ENCODE measurements around the gene VPS29.
A peak's percentile ranks its signal among the peaks of the same experiment; 100 is the strongest.
"Not testable (repeated sequence)": the region's sequence is repeated elsewhere in the genome, so short reads cannot be mapped to it uniquely, and the experiment has no call there.

VPS29 gene

DNA sequence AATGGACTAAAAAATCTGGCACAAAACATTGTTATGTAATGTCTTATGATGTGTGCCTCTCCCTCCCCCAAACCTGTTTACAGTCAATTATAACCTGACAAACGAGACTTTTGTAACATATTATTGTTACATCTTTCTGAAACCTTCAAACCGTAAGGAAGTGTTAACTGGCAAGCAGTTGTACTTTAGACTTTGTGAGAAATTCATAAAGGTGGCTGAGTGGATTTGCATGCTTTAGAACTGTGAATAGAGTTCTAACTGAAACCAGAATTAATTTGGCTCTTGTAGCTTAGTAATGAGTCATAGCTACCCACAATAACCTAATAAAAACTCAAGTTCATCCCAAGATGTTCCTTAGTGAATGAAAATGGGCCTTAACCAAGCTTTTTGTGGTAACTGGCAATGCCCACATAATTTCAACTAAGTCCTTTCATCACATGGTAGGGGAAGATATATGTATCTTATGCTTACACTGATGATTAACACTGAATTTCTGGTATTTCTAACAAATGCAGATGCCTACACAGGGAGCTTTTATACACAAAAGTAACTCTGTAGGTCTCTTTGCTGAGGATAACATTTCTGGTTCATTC lies 29.9 kb upstream of the VPS29 start:
- Histone ChIP-seq H3K27ac (ENCODE audit: low read length) (no peak overlapping the region), H4K20me1 (ENCODE audit: insufficient read depth, low read length) (no peaks in the 10 kb centered on the region), H3K27me3 (ENCODE audit: insufficient read depth, low read length, poor library complexity) (no peaks in the 10 kb centered on the region), H3K4me3 (ENCODE audit: low read depth in 1 of 2, low read length in 2 of 2) (no peak overlapping the region), H3K79me2 (ENCODE audit: insufficient read depth, low read length) (no peaks in the 10 kb centered on the region), H3K4me1 (ENCODE audit: insufficient read depth, low read length) (no peaks in the 10 kb centered on the region), H3K4me2 (ENCODE audit: insufficient read depth, low read length) (no peak overlapping the region), H3K36me3 (ENCODE audit: insufficient read depth, low read length) (peaks cover 56% of the 10 kb centered on the region), H2AFZ (ENCODE audit: low read depth, low read length) (no peak overlapping the region), H3K9me3 (ENCODE audit: insufficient read depth, low read length, severe bottlenecking) (no peaks in the 10 kb centered on the region), H3K9ac (ENCODE audit: low read depth, low read length) (no peak overlapping the region)
- TF ChIP-seq, protein P1, sequence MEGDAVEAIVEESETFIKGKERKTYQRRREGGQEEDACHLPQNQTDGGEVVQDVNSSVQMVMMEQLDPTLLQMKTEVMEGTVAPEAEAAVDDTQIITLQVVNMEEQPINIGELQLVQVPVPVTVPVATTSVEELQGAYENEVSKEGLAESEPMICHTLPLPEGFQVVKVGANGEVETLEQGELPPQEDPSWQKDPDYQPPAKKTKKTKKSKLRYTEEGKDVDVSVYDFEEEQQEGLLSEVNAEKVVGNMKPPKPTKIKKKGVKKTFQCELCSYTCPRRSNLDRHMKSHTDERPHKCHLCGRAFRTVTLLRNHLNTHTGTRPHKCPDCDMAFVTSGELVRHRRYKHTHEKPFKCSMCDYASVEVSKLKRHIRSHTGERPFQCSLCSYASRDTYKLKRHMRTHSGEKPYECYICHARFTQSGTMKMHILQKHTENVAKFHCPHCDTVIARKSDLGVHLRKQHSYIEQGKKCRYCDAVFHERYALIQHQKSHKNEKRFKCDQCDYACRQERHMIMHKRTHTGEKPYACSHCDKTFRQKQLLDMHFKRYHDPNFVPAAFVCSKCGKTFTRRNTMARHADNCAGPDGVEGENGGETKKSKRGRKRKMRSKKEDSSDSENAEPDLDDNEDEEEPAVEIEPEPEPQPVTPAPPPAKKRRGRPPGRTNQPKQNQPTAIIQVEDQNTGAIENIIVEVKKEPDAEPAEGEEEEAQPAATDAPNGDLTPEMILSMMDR (IDR thresholded peaks at IDR 0.05; ENCODE audit: borderline replicate concordance, extremely low read depth, low read length, poor library complexity, severe bottlenecking) = no peak
- TF ChIP-seq EZH2 (IDR thresholded peaks at IDR 0.05; ENCODE audit: borderline replicate concordance, low read depth, low read length, severe bottlenecking) = no peak
- ATAC-seq (ENCODE audit: insufficient read depth, low read depth) (no peak; the same call in 2 of the 3 replicates), DNase-seq (no peak)

DNA sequence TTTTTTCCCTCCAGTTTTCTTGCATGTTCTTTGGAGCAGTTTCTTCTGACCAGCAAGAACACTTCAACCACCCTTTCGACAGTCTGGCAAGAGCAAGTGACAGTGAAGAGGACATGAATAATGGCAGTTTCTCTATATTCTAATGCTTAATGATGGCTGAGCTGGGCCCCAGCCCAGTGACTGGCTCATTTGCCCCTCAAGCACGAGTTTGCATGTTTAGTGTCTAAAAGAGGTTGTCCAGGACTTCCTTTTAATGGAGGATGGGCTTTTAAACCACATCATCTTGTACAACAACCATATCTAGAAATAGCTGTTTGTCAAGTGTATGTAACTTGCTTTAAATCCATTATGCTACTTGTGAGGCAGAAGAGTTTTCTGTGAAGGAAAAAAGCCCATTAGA lies 28.6 kb upstream of the VPS29 start:
- Histone ChIP-seq H3K27me3 (ENCODE audit: insufficient read depth, low read length, poor library complexity) (no peaks in the 10 kb centered on the region), H4K20me1 (ENCODE audit: insufficient read depth, low read length) (no peaks in the 10 kb centered on the region), H2AFZ (ENCODE audit: low read depth, low read length) (no peak overlapping the region), H3K9ac (ENCODE audit: low read depth, low read length) (no peak overlapping the region), H3K36me3 (ENCODE audit: insufficient read depth, low read length) (peaks cover 43% of the 10 kb centered on the region), H3K4me2 (ENCODE audit: insufficient read depth, low read length) (no peak overlapping the region), H3K27ac (ENCODE audit: low read length) (no peak overlapping the region), H3K4me1 (ENCODE audit: insufficient read depth, low read length) (no peaks in the 10 kb centered on the region), H3K79me2 (ENCODE audit: insufficient read depth, low read length) (no peaks in the 10 kb centered on the region), H3K4me3 (ENCODE audit: low read depth in 1 of 2, low read length in 2 of 2) (no peak overlapping the region), H3K9me3 (ENCODE audit: insufficient read depth, low read length, severe bottlenecking) (no peaks in the 10 kb centered on the region)
- DNase-seq (no peak), ATAC-seq (ENCODE audit: insufficient read depth, low read depth) (no peak)
- no peak for TF ChIP-seq EZH2 (IDR thresholded peaks at IDR 0.05; ENCODE audit: borderline replicate concordance, low read depth, low read length, severe bottlenecking)
- TF ChIP-seq, protein P1 (IDR thresholded peaks at IDR 0.05; ENCODE audit: borderline replicate concordance, extremely low read depth, low read length, poor library complexity, severe bottlenecking) = no peak

DNA sequence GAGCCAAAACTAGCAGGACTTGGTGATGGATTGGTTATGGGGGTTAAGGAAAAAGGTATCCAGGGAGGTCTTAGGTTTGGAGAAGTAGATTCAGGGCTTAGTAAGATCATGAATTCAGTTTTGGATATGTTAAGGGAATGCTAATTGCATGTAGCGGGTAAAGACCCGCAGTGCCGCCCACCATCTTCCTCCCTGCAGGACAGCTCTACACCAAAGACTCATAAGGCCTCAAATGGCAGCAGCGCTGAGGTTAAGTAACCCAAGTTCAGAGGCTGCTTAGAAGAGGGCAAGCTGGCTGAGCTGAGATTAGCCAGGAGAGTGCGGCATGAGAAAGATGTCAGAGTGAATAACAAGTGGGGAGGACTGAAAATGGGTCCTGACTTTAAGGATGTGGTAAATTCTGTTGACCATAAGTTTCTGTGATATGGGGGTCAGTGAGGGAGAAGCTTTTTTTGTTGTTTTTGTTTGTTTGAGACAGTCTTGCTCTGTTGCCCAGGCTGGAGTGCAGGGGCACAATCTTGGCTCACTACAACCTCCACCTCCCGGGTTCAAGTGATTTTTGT lies 26.4 kb upstream of the VPS29 start:
- H3K4me3 ChIP-seq (ENCODE audit: low read depth in 1 of 2, low read length in 2 of 2) = no peak overlapping the region
- no peaks in the 10 kb centered on the region for H4K20me1 ChIP-seq (ENCODE audit: insufficient read depth, low read length)
- H3K27me3 ChIP-seq (ENCODE audit: insufficient read depth, low read length, poor library complexity) = no peaks in the 10 kb centered on the region
- TF ChIP-seq, protein P1 (IDR thresholded peaks at IDR 0.05; ENCODE audit: borderline replicate concordance, extremely low read depth, low read length, poor library complexity, severe bottlenecking) = no peak
- TF ChIP-seq EZH2 (IDR thresholded peaks at IDR 0.05; ENCODE audit: borderline replicate concordance, low read depth, low read length, severe bottlenecking) = no peak
- no peaks in the 10 kb centered on the region for H3K4me1 ChIP-seq (ENCODE audit: insufficient read depth, low read length)
- H3K27ac ChIP-seq (ENCODE audit: low read length) = no peak overlapping the region
- DNase-seq (no peak), ATAC-seq (ENCODE audit: insufficient read depth, low read depth) (peak; percentile 35; the same call in 1 of the 3 replicates)
- peaks cover 25% of the 10 kb centered on the region for H3K36me3 ChIP-seq (ENCODE audit: insufficient read depth, low read length)
- no peak overlapping the region for H2AFZ ChIP-seq (ENCODE audit: low read depth, low read length)
- no peak overlapping the region for H3K4me2 ChIP-seq (ENCODE audit: insufficient read depth, low read length)
- H3K9me3 ChIP-seq (ENCODE audit: insufficient read depth, low read length, severe bottlenecking) = no peaks in the 10 kb centered on the region
- H3K79me2 ChIP-seq (ENCODE audit: insufficient read depth, low read length) = no peaks in the 10 kb centered on the region
- no peak overlapping the region for H3K9ac ChIP-seq (ENCODE audit: low read depth, low read length)

DNA sequence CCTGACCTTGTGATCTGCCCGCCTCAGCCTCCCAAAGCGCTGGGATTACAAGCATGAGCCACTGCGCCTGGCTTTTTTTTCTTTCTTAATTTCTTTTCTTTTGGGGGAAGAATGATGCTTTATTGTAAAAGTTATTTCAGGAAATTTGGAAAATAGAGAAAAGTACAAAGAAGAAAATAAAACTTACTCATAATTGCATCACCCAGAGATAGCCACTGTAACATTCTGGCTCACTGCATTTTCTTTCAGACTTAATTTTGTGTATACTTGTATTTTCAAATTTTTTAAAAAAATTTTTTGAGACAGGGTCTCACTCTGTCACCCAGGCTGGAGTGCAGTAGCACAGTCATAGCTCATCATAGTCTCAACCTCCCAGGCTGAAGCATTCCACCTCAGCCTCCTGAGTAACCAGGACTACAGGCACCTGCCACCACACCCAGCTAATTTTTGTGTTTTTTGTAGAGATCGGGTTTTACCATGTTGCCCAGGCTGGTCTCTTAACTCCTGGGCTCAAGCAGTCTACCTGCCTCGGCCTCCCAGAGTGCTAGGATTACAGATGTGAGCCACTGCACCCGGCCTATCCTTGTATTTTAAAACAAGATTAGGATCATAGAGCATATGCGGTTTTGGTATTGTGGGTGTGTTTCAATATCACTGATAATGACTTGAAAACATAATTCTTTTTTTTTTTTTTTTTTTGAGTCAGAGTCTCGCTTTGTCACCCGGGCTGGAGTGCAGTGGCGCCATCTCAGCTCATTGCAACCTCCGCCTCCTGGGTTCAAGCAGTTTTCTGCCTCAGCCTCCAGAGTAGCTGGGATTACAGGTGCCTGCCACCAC lies 19.2 kb upstream of the VPS29 start:
- not testable (repeated sequence) for DNase-seq; H3K4me1 ChIP-seq (ENCODE audit: insufficient read depth, low read length); H4K20me1 ChIP-seq (ENCODE audit: insufficient read depth, low read length); H3K9ac ChIP-seq (ENCODE audit: low read depth, low read length); ATAC-seq (ENCODE audit: insufficient read depth, low read depth); H3K4me2 ChIP-seq (ENCODE audit: insufficient read depth, low read length); H2AFZ ChIP-seq (ENCODE audit: low read depth, low read length); H3K79me2 ChIP-seq (ENCODE audit: insufficient read depth, low read length); H3K4me3 ChIP-seq (ENCODE audit: low read depth in 1 of 2, low read length in 2 of 2); H3K27ac ChIP-seq (ENCODE audit: low read length); H3K27me3 ChIP-seq (ENCODE audit: insufficient read depth, low read length, poor library complexity); H3K36me3 ChIP-seq (ENCODE audit: insufficient read depth, low read length); H3K9me3 ChIP-seq (ENCODE audit: insufficient read depth, low read length, severe bottlenecking)

DNA sequence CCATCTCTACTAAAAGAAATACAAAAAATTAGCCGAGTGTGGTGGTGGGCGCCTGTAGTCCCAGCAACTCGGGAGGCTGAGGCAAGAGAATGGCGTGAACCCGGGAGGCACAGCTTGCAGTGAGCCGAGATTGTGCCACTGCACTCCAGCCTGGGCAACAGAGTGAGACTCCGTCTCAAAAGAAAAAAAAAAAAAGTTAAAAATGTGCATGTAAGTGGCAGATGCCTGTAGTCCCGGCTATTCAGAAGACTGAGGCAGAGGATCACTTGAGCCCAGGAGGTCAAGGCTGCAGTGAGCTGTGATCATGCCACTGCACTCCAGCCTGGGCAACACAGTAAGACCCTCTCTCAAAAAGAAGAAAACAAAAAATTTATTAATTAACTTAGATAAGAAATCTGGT lies 16.1 kb upstream of the VPS29 start:
- H3K9me3 ChIP-seq (ENCODE audit: insufficient read depth, low read length, severe bottlenecking); H3K4me3 ChIP-seq (ENCODE audit: low read depth in 1 of 2, low read length in 2 of 2); H3K36me3 ChIP-seq (ENCODE audit: insufficient read depth, low read length); H3K27me3 ChIP-seq (ENCODE audit: insufficient read depth, low read length, poor library complexity); H3K4me1 ChIP-seq (ENCODE audit: insufficient read depth, low read length); H2AFZ ChIP-seq (ENCODE audit: low read depth, low read length); H4K20me1 ChIP-seq (ENCODE audit: insufficient read depth, low read length); ATAC-seq (ENCODE audit: insufficient read depth, low read depth); H3K9ac ChIP-seq (ENCODE audit: low read depth, low read length); H3K4me2 ChIP-seq (ENCODE audit: insufficient read depth, low read length); H3K27ac ChIP-seq (ENCODE audit: low read length); DNase-seq; H3K79me2 ChIP-seq (ENCODE audit: insufficient read depth, low read length): not testable (repeated sequence)

Measured in DND-41 (cell line).